HG03097 (cell line): Measurements from ENCODE around the gene PLA2G6.

ENCODE experiments used
- ATAC-seq: cut with Tn5 transposase; IDR thresholded peaks from one replicate; pipeline ENCODE4 v1.9.1; 2021; ENCODE audit not compliant: unreplicated experiment, low FRiP score

Gene PLA2G6

DNA sequence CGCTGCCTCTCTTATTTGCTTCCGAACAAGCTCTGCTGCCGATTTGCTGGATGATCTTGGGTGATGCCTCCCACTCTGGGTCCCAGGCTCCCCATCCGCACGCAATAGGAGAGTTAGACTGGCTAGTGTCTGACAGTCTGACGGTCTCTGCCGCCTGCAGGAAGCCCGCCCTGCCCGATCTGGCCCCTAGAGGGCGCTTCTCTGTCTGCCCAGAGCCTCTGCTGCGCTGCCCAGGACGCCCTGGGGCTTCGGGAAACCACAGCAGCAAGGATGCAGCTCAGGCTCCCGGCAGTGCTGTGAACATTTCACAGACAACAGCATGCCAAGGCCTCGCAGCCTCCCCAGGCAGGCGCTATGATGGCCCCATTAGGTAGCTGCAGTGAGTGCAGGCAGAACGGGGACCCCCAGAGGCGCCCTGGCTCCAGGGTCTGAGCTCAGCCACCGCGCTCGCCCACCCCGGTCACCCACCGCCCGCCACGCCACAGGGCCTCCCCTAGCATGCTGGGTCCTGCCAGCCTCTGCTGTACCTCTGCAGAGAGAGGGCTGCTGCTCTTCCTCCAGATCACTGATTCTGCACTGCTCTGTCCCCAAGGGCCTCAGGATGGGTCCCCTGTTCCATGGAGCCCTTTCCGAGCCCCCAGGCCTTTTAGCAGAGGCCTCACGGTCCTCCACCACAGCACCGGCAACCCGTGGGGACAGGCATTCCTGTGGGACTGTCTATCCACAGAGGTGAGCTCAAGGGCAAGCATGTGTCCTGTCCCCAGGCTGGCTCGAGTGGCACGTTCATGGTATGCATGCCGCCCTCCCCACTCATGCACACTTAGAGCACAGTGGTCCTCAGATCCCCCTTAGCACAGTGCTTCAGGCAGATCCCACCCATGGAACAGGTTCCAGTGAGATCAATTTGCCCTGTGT, 66.9 kb downstream of the PLA2G6 start:
- ATAC-seq: no peak

DNA sequence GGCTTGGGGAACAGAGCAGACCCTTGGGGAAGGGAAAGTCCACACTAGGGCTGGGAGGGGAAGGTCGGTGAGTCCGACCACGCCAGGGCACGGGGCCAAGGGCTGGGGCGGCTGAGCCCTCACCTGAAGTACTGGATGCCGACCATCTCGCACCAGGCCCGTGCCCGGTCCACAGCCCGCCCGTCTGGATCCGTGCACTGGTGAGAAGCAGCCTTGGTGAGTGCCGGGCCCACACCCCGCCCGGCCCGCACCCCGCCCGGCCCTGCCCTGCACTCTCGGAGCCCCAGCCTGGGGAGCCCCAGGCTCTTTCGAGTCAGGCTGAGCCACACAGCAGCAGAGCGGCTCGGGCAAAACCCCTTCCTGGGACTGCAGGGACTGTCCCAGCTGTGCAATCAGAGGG, 69.2 kb downstream of the PLA2G6 start:
- ATAC-seq: no peak

GRCh38 chr22:38111925-38112355, 69.7 kb downstream of the PLA2G6 start:
- ATAC-seq: no peak

DNA sequence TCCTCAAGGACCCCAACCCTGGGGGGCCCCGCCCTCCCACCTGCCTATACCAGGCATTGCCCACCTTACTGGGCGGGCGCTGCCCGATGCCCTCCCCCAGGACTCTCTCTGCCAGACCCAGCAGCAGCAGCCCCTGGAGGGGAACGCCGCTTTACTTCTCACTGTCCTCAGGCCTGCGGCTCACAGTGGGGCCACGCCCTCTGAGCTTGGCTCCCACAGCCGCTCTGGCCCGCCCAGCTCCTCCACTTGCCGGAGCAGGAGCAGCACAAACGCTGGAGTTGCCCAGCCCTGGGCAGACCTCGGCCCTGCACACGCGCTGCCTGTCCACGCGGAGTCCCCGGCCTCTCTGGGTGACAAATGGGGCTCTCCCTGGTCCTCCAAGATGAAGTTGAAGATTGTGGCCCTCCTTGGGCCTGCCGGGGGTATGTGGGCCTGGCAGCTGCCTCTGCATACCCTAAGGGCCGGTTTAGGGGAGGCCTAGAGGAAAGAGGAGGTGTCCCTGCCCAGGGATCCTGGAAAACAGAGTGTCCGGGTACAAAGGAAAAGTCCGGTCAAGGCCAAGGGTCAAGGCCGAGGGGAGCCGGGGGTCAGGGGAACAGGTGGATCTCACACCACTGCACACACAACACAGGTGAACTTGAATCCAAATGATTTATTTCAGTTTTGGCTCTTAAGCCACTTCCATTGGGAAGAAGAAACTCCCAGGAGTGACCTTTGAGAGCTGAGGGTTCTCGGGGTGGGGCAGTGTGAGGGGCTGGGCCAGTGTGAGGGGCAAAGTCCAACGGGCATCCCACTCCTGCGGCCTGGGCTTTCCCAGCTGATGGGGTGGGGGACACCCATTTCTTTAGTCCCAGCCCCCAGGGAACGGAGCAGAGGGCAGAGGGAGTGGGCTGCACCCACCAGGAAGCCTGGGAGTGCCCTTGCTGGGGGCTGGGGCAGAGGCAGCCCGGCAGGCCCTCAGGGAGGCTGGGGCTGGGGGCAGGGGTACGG, 70.5 kb downstream of the PLA2G6 start:
- ATAC-seq: no peak

DNA sequence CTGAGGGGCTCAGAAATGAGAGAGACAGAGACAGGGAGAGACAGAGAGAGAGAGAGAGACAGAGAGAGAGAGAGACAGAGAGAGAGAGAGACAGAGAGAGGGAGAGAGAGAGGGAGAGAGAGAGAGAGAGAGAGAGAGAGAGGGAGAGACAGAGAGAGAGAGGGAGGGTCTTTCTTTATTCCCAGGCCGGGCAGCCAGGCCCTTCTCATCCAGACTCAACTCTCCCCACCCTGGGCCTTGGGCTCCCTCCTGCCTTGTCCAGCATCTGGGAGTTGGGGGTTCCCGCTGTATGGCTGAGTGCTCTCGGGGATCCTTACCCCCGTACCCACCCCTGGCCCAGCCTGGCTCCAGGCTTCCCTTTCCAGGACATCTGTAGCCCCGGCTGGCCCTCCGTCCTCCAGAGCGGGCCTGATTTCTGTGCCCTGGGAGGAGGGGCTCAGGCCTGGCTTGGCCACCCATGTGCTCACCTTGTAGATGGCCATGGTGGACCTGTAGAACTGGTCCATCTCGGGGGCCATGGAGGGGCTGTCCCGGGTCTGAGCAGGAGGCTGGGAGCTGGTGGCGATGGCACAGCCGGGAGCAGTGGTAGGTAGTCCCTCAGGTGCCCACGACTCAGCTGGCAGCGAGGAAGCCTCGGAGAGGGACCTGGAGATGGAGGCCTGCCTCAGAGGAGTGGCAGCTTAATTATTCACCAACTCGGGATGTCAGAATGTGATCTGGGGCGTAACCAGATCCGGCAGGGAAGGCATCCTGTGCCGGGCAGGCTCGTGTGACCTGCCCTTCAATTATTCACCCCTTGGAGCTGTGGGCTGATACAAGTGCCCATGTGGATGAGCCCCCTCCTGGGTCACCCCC, 71.4 kb downstream of the PLA2G6 start, which contains the start of gene BAIAP2L2:
BAIAP2L2 (minus strand) TSS at position 677 of the 855 bp plus-strand sequence; CDS start at position 518, 159 bp downstream.
- ATAC-seq: no peak

GRCh38 chr22:38109371-38110001, 72.1 kb downstream of the PLA2G6 start:
- ATAC-seq: no peak

GRCh38 chr22:38108561-38109319, 72.9 kb downstream of the PLA2G6 start:
- ATAC-seq: no peak

DNA sequence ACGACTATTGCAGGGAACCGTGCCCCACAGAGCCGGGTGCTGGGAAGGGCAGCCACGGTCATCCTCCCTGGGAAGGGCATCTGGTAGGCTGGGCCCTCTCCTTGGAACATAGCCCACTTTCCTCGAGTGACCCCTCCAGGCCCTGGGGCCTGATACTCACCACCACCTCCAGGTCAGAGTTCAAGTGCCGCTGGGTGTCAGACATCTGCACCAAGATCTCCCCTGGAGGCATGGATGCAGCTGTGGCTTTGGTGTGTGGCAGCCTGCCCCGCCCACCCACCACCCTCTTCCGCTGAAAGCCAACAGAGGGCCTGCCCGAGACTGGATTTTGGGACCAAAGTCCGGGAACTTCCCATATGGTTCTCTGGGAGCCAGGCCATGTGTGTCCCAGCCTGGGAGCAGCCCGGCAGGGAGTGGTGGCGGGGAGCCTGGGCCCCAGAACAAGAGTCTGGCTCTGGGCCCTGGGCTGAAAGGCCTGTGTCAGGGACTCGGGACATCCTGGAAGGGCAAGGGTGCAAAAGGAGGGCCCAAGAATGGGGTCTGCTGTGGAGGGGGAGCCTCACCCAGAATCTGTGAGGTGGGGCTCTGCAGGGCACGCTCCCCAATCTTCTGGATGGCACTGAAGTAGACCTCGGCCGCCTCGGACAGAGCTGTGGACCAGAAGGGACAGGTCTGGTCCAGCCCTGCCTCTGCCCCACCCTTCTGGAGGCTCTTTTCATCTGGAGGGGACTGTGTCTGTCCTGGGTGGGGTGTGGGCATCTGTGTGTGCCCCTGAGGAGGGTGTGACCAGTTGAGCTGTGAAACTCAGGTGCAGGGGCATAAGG, 73.7 kb downstream of the PLA2G6 start:
- no peak for ATAC-seq

DNA sequence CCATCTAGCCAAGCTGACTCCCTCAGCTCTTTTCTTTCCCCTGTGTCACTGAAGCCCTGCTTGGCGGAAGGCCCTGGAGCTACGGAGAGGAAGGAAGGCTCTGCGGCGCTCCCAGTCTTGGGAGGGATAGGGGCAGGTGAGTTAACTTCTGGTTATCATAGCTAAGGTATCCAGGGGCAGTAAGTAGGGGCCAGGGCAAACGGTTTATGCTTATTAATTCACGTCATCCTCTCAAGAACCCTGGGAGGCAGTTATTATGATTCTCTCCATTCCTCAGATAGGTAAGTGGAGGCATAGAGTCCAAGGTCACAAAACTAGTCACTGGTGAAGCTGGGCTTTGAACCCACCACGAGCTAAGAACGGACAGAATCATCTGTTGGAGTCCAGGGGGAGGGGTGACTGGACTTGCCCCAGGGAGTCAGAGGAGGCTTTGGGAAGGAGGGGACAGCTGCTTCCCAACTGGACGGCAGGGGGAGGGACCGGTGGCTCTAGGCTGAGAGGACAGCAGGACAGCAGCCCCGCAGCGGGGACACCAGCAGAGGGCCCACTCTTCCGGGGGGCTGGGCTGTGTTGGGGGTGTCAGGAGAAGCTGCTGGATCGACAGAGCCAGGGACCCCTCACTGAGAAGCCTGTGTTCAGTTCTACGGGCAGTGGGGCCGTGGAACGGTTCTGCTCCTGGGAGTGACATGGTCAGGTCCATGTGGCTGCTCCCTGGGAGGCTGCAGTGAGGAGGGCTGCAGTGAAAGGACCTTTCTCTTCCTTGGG, 74.6 kb downstream of the PLA2G6 start:
- no peak for ATAC-seq

DNA sequence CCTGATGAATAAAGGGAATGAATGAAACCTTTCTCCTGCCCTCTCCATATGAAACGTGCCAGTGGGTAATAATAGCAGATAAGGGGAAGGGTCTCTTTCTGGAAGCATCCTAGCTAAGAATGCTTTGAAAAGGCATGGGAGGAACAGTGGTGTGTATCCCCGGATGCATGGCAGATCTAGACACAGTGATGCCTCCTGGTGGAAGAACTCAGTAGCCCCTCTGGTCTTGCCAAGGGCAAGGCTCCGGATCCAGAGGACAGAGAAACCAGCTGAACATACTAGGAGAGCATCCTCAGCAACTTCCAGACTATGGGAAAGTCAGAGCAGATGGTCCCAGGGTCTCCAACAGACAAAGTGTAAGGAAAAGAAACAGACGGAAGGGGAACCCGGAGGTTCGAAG, 77.5 kb downstream of the PLA2G6 start:
- ATAC-seq: no peak

DNA sequence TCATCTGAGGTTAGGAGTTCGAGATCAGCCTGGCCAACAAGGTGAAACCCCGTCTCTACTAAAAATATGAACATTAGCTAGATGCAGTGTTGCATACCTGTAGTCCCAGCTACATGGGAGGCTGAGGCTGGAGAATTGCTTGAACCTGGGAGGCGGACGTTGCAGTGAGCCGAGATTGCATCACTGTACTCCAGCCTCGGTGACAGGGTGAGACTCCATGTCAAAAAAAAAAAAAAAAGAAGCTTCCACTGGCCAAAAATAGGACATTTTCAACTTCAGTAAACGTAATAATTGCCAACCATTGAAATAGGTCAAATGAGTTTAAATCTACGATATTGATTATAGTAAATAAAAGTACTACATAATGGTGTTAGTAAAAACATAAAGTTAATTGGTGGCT, 78.0 kb downstream of the PLA2G6 start:
- ATAC-seq: no peak

DNA sequence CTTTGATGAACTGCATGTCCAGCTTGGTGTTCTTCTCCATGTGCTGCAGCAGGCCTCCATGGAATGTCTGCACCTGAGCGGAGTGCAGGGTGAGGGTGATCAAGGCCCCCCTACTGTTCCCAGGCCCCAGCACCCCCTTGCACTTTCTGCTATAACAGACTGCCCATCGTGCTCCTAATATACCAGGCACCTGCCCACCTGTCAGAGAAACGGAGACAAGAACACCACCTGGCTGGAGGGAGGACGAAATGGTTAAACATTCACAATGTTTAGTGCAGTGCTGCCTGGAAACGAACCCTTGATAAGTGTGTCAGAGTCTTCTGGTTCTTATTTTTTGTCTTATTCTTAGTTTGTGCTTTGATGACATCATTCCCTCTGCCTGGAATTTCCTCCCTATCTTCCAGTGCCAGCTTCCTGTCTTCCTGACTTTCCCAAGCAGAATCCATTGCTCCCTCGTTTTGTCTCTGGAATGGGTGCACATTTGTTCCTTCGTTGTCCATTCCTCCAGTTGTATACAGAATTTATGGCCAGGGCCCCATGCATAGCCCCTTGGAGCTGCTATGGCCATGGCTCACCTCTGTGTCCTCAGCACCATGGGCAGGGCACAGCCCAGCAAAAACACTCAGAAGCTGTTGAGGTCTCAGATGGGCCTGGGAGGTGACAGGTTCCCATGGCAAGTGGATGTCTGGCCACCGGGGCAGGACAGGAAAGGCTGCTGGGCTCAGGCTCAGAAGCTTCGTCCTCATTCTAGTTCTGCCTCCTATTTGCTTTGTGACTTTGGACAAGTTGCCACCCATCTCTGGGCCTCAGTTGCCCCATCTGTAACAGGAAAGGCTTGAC, 83.0 kb downstream of the PLA2G6 start:
- ATAC-seq: no peak

GRCh38 chr22:38097557-38098409, 83.8 kb downstream of the PLA2G6 start:
- ATAC-seq: no peak

DNA sequence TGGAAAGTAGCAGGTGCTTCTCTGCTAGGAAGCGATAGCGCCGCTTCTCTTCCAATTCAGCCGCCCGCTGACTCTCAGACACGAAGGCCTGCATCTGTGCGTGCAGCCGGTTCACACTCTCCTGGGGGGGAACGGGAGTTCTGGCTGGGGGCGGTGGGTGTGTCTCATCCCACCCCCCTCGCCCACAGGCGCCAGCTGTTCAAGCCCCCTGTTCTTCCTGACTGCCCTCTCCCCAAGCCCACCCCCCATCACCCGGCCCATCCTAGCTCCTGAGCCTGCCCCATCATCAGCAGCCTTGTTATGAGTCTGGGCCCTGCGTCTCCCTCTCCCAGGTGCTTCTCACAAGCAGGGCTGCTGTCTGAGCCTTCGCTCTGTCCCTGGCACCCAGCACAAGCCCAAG, 84.6 kb downstream of the PLA2G6 start:
- no peak for ATAC-seq

DNA sequence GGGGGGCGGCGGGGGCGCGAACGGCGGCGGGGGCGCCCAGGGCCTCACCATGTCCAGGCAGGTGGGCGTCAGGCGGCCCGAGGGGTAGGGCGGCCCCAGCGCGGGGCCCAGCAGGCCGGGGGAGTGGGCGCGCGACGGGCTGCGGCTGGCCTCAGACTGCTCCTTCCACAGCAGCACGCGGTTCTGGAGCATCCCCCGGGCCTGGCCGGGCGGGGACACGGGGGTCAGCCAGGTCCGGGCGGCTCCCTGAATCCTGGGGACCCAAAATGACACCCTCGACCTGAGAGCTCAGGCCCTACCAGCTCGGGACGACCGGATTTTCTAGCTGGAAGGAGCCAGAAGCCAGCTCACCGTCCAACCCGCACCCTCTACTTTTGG, 92.2 kb downstream of the PLA2G6 start:
- ATAC-seq: no peak
